H1 (cell line): ENCODE data around the gene LHFPL3. TPM values are rescaled to one million over a fixed set of nuclear protein-coding genes. Genes with fewer than 3 reads are reported as not detected.

ENCODE experiments used
- CTCF ChIA-PET: fragments of 300-600 bp; sonication (Branson Sonifier 250); formaldehyde crosslinking; loops from one replicate; lab custom pipeline; 2021; ENCODE audit not compliant: partially characterized antibody; lab: Charles Lee
- POLR2A ChIA-PET: fragments of 300-600 bp; sonication (Branson Sonifier 250); formaldehyde crosslinking; loops from one replicate; lab custom pipeline; 2021; ENCODE audit warnings: inconsistent platforms; ENCODE audit not compliant: partially characterized antibody; lab: Charles Lee
- DNase-seq, 2 experiments: peaks; one replicate each; pipeline versions ENCODE4 v3.0.0 to v3.0.0-alpha.2; 2010 to 2022; ENCODE audit warnings: low spot score in 2 of 2, low read depth in 1 of 2, mixed read lengths in 1 of 2
- FAIRE-seq: peaks from 2 replicates; lab custom pipeline; 2011; peaks lifted over from hg19 to GRCh38; lab: Jason Lieb, UNC
- H2AFZ ChIP-seq: 2 replicates; pipeline ENCODE4 v1.8.1; 2012; ENCODE audit warnings: low read length, inconsistent platforms
- H2AK5ac ChIP-seq: 2 replicates; pipeline ENCODE4 v1.6.1; 2013; ENCODE audit warnings: low read depth, low read length
- H2BK120ac ChIP-seq: replicated peaks from 2 replicates; pipeline ENCODE3; 2013; ENCODE audit warnings: low read depth, low read length, inconsistent platforms
- H2BK12ac ChIP-seq: 2 replicates; pipeline ENCODE4 v1.6.1; 2013; ENCODE audit warnings: low read depth, low read length
- H2BK15ac ChIP-seq: 2 replicates; pipeline ENCODE4 v1.6.1; 2013; ENCODE audit warnings: low read length
- H2BK20ac ChIP-seq: 2 replicates; pipeline ENCODE4 v1.6.1; 2013; ENCODE audit warnings: low read length
- H2BK5ac ChIP-seq: 2 replicates; pipeline ENCODE4 v1.6.1; 2013; ENCODE audit warnings: low read depth, low read length
- H3K14ac ChIP-seq: 2 replicates; pipeline ENCODE4 v1.6.1; 2013; ENCODE audit warnings: inconsistent platforms; ENCODE audit not compliant: insufficient read length
- H3K18ac ChIP-seq: 2 replicates; pipeline ENCODE4 v1.6.1; 2013; ENCODE audit warnings: low read length; ENCODE audit errors: extremely low read depth
- H3K23ac ChIP-seq: 2 replicates; pipeline ENCODE4 v1.6.1; 2013; ENCODE audit warnings: inconsistent platforms; ENCODE audit not compliant: insufficient read length
- H3K23me2 ChIP-seq: 2 replicates; pipeline ENCODE4 v1.6.1; 2013; ENCODE audit warnings: low read depth, low read length
- H3K27ac ChIP-seq: 2 replicates; pipeline ENCODE4 v1.6.1; 2011; ENCODE audit warnings: low read depth, low read length, inconsistent platforms
- H3K27me3 ChIP-seq, 4 experiments: replicated peaks in 1 of 4; 1 replicate in 1 of 4; 2 replicates in 3 of 4; pipeline versions ENCODE4 v1.6.1 to v1.8.1; 2011 to 2013; ENCODE audit warnings: low read length in 3 of 4, mild to moderate bottlenecking in 3 of 4, inconsistent platforms in 2 of 4, mixed read lengths in 2 of 4, moderate library complexity in 1 of 4; ENCODE audit not compliant: control insufficient read depth in 3 of 4, insufficient read depth in 3 of 4; ENCODE audit errors: extremely low read depth in 1 of 4
- H3K36me3 ChIP-seq, 4 experiments: 2 replicates each; pipeline versions ENCODE4 v1.6.1 to v1.8.1; 2011 to 2013; ENCODE audit warnings: mild to moderate bottlenecking in 4 of 4, low read length in 3 of 4, moderate library complexity in 2 of 4, control low read depth in 1 of 4, inconsistent platforms in 1 of 4; ENCODE audit not compliant: insufficient read depth in 4 of 4, control insufficient read depth in 2 of 4
- H3K4ac ChIP-seq: replicated peaks from 2 replicates; pipeline ENCODE3; 2013; ENCODE audit warnings: low read length, low read depth, mixed read lengths, inconsistent platforms; ENCODE audit not compliant: insufficient read length
- H3K4me1 ChIP-seq, 4 experiments: replicated peaks in 1 of 4; 1 replicate in 1 of 4; 2 replicates in 3 of 4; pipeline versions ENCODE4 v1.6.1 to v1.8.1; 2011 to 2013; ENCODE audit warnings: low read length in 3 of 4, inconsistent platforms in 2 of 4, mixed read lengths in 1 of 4; ENCODE audit not compliant: insufficient read depth in 4 of 4, control insufficient read depth in 3 of 4
- H3K4me2 ChIP-seq, 2 experiments: 2 replicates each; pipeline versions ENCODE4 v1.6.1 to v1.8.1; 2011 to 2013; ENCODE audit warnings: low read depth in 2 of 2, low read length in 2 of 2, control low read depth in 1 of 2, inconsistent platforms in 1 of 2, mild to moderate bottlenecking in 1 of 2; ENCODE audit not compliant: insufficient read depth in 1 of 2
- H3K4me3 ChIP-seq, 4 experiments: fragments of 200-600, 300-600 bp in 1 of 4; sonication (generic), shearing (Covaris generic), sonication (Bioruptor Twin) in 1 of 4; 2 replicates each; pipeline versions ENCODE4 v1.5.1 to v1.8.1; 2011 to 2016; ENCODE audit warnings: low read length in 4 of 4, low read depth in 3 of 4, control low read depth in 2 of 4, inconsistent platforms in 2 of 4, mild to moderate bottlenecking in 2 of 4, mixed read lengths in 1 of 4, moderate library complexity in 1 of 4; ENCODE audit not compliant: insufficient read depth in 2 of 4; ENCODE audit errors: extremely low read depth in 1 of 4
- H3K56ac ChIP-seq: replicated peaks from 2 replicates; pipeline ENCODE3; 2013; ENCODE audit warnings: low read depth, mild to moderate bottlenecking, mixed read lengths, low read length, inconsistent platforms; ENCODE audit not compliant: insufficient read length
- H3K79me1 ChIP-seq: 2 replicates; pipeline ENCODE4 v1.6.1; 2013; ENCODE audit warnings: low read depth, low read length, control low read depth
- H3K79me2 ChIP-seq, 2 experiments: 2 replicates each; pipeline versions ENCODE4 v1.6.1 to v1.8.1; 2012 to 2013; ENCODE audit warnings: low read length in 2 of 2, mild to moderate bottlenecking in 2 of 2, inconsistent platforms in 1 of 2; ENCODE audit not compliant: insufficient read depth in 2 of 2, control insufficient read depth in 1 of 2
- H3K9ac ChIP-seq, 4 experiments: replicated peaks in 1 of 4; 1 replicate in 1 of 4; 2 replicates in 3 of 4; pipeline versions ENCODE4 v1.6.1 to v1.8.1; 2011 to 2013; ENCODE audit warnings: low read depth in 3 of 4, low read length in 3 of 4, control low read depth in 2 of 4, mild to moderate bottlenecking in 2 of 4, moderate library complexity in 2 of 4, inconsistent platforms in 1 of 4; ENCODE audit errors: extremely low read depth in 1 of 4
- H3K9me3 ChIP-seq, 2 experiments: 2 replicates each; pipeline versions ENCODE4 v1.6.1 to v1.8.1; 2012 to 2013; ENCODE audit warnings: mild to moderate bottlenecking in 2 of 2, moderate library complexity in 2 of 2, control low read depth in 1 of 2, inconsistent platforms in 1 of 2, low read depth in 1 of 2, low read length in 1 of 2, mixed read lengths in 1 of 2; ENCODE audit not compliant: insufficient read depth in 2 of 2
- H4K20me1 ChIP-seq, 2 experiments: replicated peaks in 1 of 2; 2 replicates each; pipeline versions ENCODE3 to v1.8.1; 2011 to 2013; ENCODE audit warnings: inconsistent platforms in 2 of 2, low read length in 2 of 2, mild to moderate bottlenecking in 1 of 2; ENCODE audit not compliant: insufficient read depth in 2 of 2, control insufficient read depth in 1 of 2
- H4K5ac ChIP-seq: 2 replicates; pipeline ENCODE4 v1.6.1; 2013; ENCODE audit warnings: low read length, low read depth, mixed read lengths, inconsistent platforms; ENCODE audit not compliant: insufficient read length
- H4K8ac ChIP-seq: 2 replicates; pipeline ENCODE4 v1.8.0; 2013; ENCODE audit warnings: mild to moderate bottlenecking, moderate library complexity, low read length, inconsistent platforms; ENCODE audit not compliant: insufficient read depth; ENCODE audit errors: extremely low read depth
- H4K91ac ChIP-seq: replicated peaks from 2 replicates; pipeline ENCODE3; 2013; ENCODE audit warnings: low read length, mixed read lengths, inconsistent platforms; ENCODE audit not compliant: insufficient read length
- CBX5 ChIP-seq: fragments of 300-800, 300-1000 bp; sonication (generic); IDR thresholded peaks from 2 replicates; pipeline ENCODE4 v1.7.1; 2016; ENCODE audit warnings: antibody characterized with exemption, low read length, low read depth
- CBX8 ChIP-seq: fragments of 300-800, 300-1000 bp; sonication (generic); IDR thresholded peaks from 2 replicates; pipeline ENCODE4 v1.7.1; 2016; ENCODE audit warnings: low read depth, low read length, borderline replicate concordance
- CEBPB ChIP-seq: IDR thresholded peaks from 2 replicates; pipeline ENCODE4 v1.6.1; 2012; ENCODE audit warnings: low read depth, low read length
- CHD1 ChIP-seq: IDR thresholded peaks from 2 replicates; pipeline ENCODE4 v1.6.1; 2012; ENCODE audit warnings: low read depth, low read length, improper control_type of control experiment
- EP300 ChIP-seq, 2 experiments: IDR thresholded peaks; 1 replicate in 1 of 2; 2 replicates in 1 of 2; pipeline ENCODE4 v1.6.1; 2011 to 2012; ENCODE audit warnings: low read depth in 2 of 2, low read length in 2 of 2, mild to moderate bottlenecking in 2 of 2, borderline replicate concordance in 1 of 2, inconsistent platforms in 1 of 2, moderate library complexity in 1 of 2
- JUN ChIP-seq: IDR thresholded peaks from 2 replicates; pipeline ENCODE4 v1.6.1; 2011; ENCODE audit warnings: low read depth, mild to moderate bottlenecking, improper control_type of control experiment, low read length
- KDM1A ChIP-seq: fragments of 200-600, 300-600 bp; sonication (generic); IDR thresholded peaks from 2 replicates; pipeline ENCODE4 v1.7.1; 2016; ENCODE audit warnings: mild to moderate bottlenecking, low read length, borderline replicate concordance
- KDM4A ChIP-seq: IDR thresholded peaks from one replicate; pipeline ENCODE4 v1.7.1; 2012; ENCODE audit warnings: low read depth, mild to moderate bottlenecking, moderate library complexity, low read length, inconsistent platforms; ENCODE audit not compliant: severe bottlenecking
- RXRA ChIP-seq: IDR thresholded peaks from 2 replicates; pipeline ENCODE4 v1.6.1; 2011; ENCODE audit warnings: low read depth, mild to moderate bottlenecking, low read length, moderate library complexity; ENCODE audit not compliant: insufficient read depth
- SP1 ChIP-seq: IDR thresholded peaks from 2 replicates; pipeline ENCODE4 v1.6.1; 2011; ENCODE audit warnings: low read depth, low read length
- SP2 ChIP-seq: IDR thresholded peaks from 2 replicates; pipeline ENCODE4 v1.6.1; 2012; ENCODE audit warnings: mild to moderate bottlenecking, low read length, inconsistent platforms
- SP4 ChIP-seq: IDR thresholded peaks from 2 replicates; pipeline ENCODE4 v1.6.1; 2012; ENCODE audit warnings: low read length, inconsistent platforms
- SUZ12 ChIP-seq: fragments of 200-600 bp; sonication (generic); IDR thresholded peaks from 2 replicates; pipeline ENCODE4 v1.6.1; 2012; ENCODE audit warnings: mild to moderate bottlenecking, inconsistent platforms, low read length, moderate library complexity, mixed read lengths
- YY1 ChIP-seq: IDR thresholded peaks from 2 replicates; pipeline ENCODE4 v1.6.1; 2011; ENCODE audit warnings: low read depth, mild to moderate bottlenecking, low read length
- WGBS, 2 experiments: shearing (Covaris generic) in 1 of 2; methylation state at CpG; one replicate each; pipeline versions ENCODE4 v1.1.6 to v1.1.7; 2013 to 2015; ENCODE audit warnings: low lambda C conversion rate in 2 of 2, mixed read lengths in 2 of 2, inconsistent platforms in 1 of 2, low coverage in 1 of 2, missing lambda C conversion rate in 1 of 2; ENCODE audit not compliant: insufficient replicate concordance in 2 of 2, insufficient coverage in 1 of 2, insufficient read length in 1 of 2; ENCODE audit errors: extremely low coverage in 1 of 2, missing lambda C conversion rate in 1 of 2; 5-methylcytosine and 5-hydroxymethylcytosine counted together
- polyA plus RNA-seq, 7 experiments: library from polyadenylated mRNA; depleted of rRNA in 3 of 7; stranded (reverse) in 5 of 7; unstranded in 2 of 7; fragments of >200 nt in 5 of 7; fragments of 200-250 nt in 2 of 7; gene quantifications; 1 replicate in 5 of 7; 2 replicates in 1 of 7; 4 replicates in 1 of 7; pipeline versions ENCODE4 v1.2.1 to v1.2.3, GENCODE V29; 2011 to 2013; ENCODE audit warnings: missing spikeins in 2 of 7, mixed read lengths in 2 of 7
- total RNA-seq: library from RNA; stranded (reverse); fragmentation: NEBNext Ultra II Directional; extraction: Animal tissue kit (Norgen Biotek cat#: 25700); gene quantifications from 2 replicates; pipeline ENCODE4 v1.2.1, GENCODE V29; 2021
- TF ChIP-seq, protein P1 (sequence below): IDR thresholded peaks from 2 replicates; pipeline ENCODE4 v1.6.1; 2011; ENCODE audit warnings: low read depth, mild to moderate bottlenecking, low read length; ENCODE audit not compliant: insufficient read depth

The LHFPL3 gene
- total and polyA plus RNA-seq, 2 of the 8 experiments (the other 6 are each of a cell fraction or from before 2014, with no cell fraction given): 0.24 to 0.50 TPM

DNA sequence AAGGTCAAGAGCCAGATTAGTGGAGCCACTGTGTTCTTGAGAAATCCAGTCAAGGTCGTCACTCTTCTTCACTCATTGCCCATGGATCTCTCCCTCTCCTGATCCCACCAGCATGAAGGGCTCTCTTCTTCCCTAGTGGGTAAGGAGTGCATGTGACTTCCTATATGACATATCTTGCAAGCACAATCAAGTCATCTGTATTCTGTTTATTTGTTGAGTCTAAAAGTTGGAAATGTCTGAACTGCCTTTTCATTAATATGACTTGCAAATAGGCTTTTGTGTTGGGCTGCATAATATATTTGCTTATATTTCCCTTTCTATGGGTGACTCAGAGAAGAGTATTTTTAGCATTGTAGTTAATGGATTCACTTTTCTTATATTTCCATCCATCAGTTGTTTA, 371.9 kb downstream of the LHFPL3 start:
- POLR2A ChIA-PET: no interaction called here
- TF ChIP-seq SUZ12 (no peak), KDM4A (no peak), SP4 (no peak), SP2 (no peak), SP1 (no peak), KDM1A (no peak), CBX5 (no peak), EP300 (IDR thresholded peaks at IDR 0.05; ENCODE audit: borderline replicate concordance in 1 of 2, low read depth in 2 of 2, low read length in 2 of 2) (no peak), CBX8 (no peak), CEBPB (no peak), YY1 (no peak), JUN (no peak), CHD1 (no peak), RXRA (no peak)
- TF ChIP-seq, protein P1, sequence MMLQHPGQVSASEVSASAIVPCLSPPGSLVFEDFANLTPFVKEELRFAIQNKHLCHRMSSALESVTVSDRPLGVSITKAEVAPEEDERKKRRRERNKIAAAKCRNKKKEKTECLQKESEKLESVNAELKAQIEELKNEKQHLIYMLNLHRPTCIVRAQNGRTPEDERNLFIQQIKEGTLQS: no peak

More for the DNA sequence above, 371.9 kb downstream of the LHFPL3 start:
- no peak overlapping the region for H3K4me3 ChIP-seq
- no peak overlapping the region for H2BK5ac ChIP-seq
- no peak overlapping the region for H2BK120ac ChIP-seq
- no peak overlapping the region for H3K9ac ChIP-seq
- H3K4me1 ChIP-seq: 0 out of 7 replicates have a peak, but pooled peaks cover 0 to 2% (median 0%) of the 10 kb centered on the region in 4 experiments
- H2BK15ac ChIP-seq: no peak overlapping the region
- H3K23ac ChIP-seq: no peak overlapping the region
- H2AK5ac ChIP-seq: no peak overlapping the region
- H3K27ac ChIP-seq: no peak overlapping the region
- CTCF ChIA-PET: no interaction called here
- no peak overlapping the region for H3K14ac ChIP-seq
- no peak overlapping the region for H3K4me2 ChIP-seq
- H2BK12ac ChIP-seq: no peak overlapping the region
- H2BK20ac ChIP-seq: no peak overlapping the region
- DNase-seq (no peak), FAIRE-seq (no peak)
- no peaks in the 10 kb centered on the region for H3K79me2 ChIP-seq
- WGBS, 2 experiments: 82% methylated on average over 1 of the region's 1 CpG; no CpG with 5 or more reads in 1 of the 2 experiments
- H3K23me2 ChIP-seq: no peaks in the 10 kb centered on the region
- no peak overlapping the region for H3K18ac ChIP-seq
- no peaks in the 10 kb centered on the region for H4K20me1 ChIP-seq
- H2AFZ ChIP-seq: no peak overlapping the region
- H3K36me3 ChIP-seq: no peaks in the 10 kb centered on the region
- peaks cover 2 to 9% of the 10 kb centered on the region in 2 experiments; a peak in 2 of 4 replicates for H3K9me3 ChIP-seq
- H3K56ac ChIP-seq: no peak overlapping the region
- H4K5ac ChIP-seq: no peak overlapping the region
- H4K8ac ChIP-seq: no peak overlapping the region
- no peaks in the 10 kb centered on the region for H3K79me1 ChIP-seq
- H4K91ac ChIP-seq: no peak overlapping the region
- H3K4ac ChIP-seq: no peak overlapping the region
- no peaks in the 10 kb centered on the region for H3K27me3 ChIP-seq
